ENCODE data around the gene BSCL2. TPM values are rescaled to one million over a fixed set of nuclear protein-coding genes. Genes with fewer than 3 reads are reported as not detected.
A peak's percentile ranks its signal among the peaks of the same experiment; 100 is the strongest.

The BSCL2 gene
- polyA plus RNA-seq, 1 experiment, result 42.8 TPM

GRCh38 chr11:62713343-62713742, 6.1 kb upstream of the BSCL2 start:
- H3K27ac ChIP-seq (ENCODE audit: low read depth, low read length), result no peak overlapping the region

GRCh38 chr11:62712861-62713260, 5.6 kb upstream of the BSCL2 start:
- ChIA-PET CTCF (no interaction called here), POLR2A (interaction anchor here (0.7 to 1.7 kb wide), 2 partner anchors 15 to 55 kb away, joined by 4 to 6 read pairs; partner anchors contain the start of gene HNRNPUL2)
- TF ChIP-seq CTCF (IDR thresholded peaks at IDR 0.05; ENCODE audit: low read depth, low read length), result no peak
- peak overlapping the region; percentile 52 for H3K27ac ChIP-seq (ENCODE audit: low read depth, low read length)
- DNase-seq (ENCODE audit: low read depth, low spot score), result no peak
- H3K4me3 ChIP-seq (ENCODE audit: low read depth, low read length), result no peak overlapping the region
- H3K27me3 ChIP-seq (ENCODE audit: control insufficient read depth, insufficient read depth, low read length), result no peaks in the 10 kb centered on the region
- H3K9me3 ChIP-seq (ENCODE audit: control insufficient read depth, insufficient read depth, low read length), result no peaks in the 10 kb centered on the region; the same call in 1 of the 2 replicates

More at GRCh38 chr11:62713343-62713742, 6.1 kb upstream of the BSCL2 start:
- no peak for DNase-seq (ENCODE audit: low read depth, low spot score)
- no peaks in the 10 kb centered on the region for H3K27me3 ChIP-seq (ENCODE audit: control insufficient read depth, insufficient read depth, low read length)
- no peaks in the 10 kb centered on the region; the same call in 1 of the 2 replicates for H3K9me3 ChIP-seq (ENCODE audit: control insufficient read depth, insufficient read depth, low read length)
- POLR2A ChIA-PET, result interaction anchor here (0.9 to 1.7 kb wide), 2 partner anchors 14 to 48 kb away, joined by 4 read pairs; partner anchors contain the start of genes C11orf98, CSKMT and HNRNPUL2
- no peak overlapping the region for H3K4me3 ChIP-seq (ENCODE audit: low read depth, low read length)
- no peak for TF ChIP-seq CTCF (IDR thresholded peaks at IDR 0.05; ENCODE audit: low read depth, low read length)
- CTCF ChIA-PET, result interaction anchor here (1.5 kb wide), 1 partner anchor 10 kb away, joined by 3 read pairs; no protein-coding TSS in a partner anchor

- H3K27me3 ChIP-seq (ENCODE audit: control insufficient read depth, insufficient read depth, low read length), result no peaks in the 10 kb centered on the region
- DNase-seq (ENCODE audit: low read depth, low spot score), result no peak
- ChIA-PET CTCF (no interaction called here), POLR2A (interaction anchor here (0.7 to 1.7 kb wide), 2 partner anchors 15 to 55 kb away, joined by 4 to 6 read pairs; partner anchors contain the start of gene HNRNPUL2)
- no peaks in the 10 kb centered on the region; the same call in 1 of the 2 replicates for H3K9me3 ChIP-seq (ENCODE audit: control insufficient read depth, insufficient read depth, low read length)
- no peak overlapping the region for H3K4me3 ChIP-seq (ENCODE audit: low read depth, low read length)
- TF ChIP-seq CTCF (IDR thresholded peaks at IDR 0.05; ENCODE audit: low read depth, low read length), result no peak
- H3K27ac ChIP-seq (ENCODE audit: low read depth, low read length), result peak overlapping the region; percentile 12
Measured at GRCh38 chr11:62712276-62712812, 5.1 kb upstream of the BSCL2 start.

- H3K9me3 ChIP-seq (ENCODE audit: control insufficient read depth, insufficient read depth, low read length), result no peaks in the 10 kb centered on the region
- no peak for DNase-seq (ENCODE audit: low read depth, low spot score)
- peak overlapping the region; percentile 91 for H3K27ac ChIP-seq (ENCODE audit: low read depth, low read length)
- H3K27me3 ChIP-seq (ENCODE audit: control insufficient read depth, insufficient read depth, low read length), result no peaks in the 10 kb centered on the region
- CTCF ChIA-PET, result interaction anchor here (0.5 kb wide), 1 partner anchor 12 kb away, joined by 3 read pairs; no protein-coding TSS in a partner anchor
- TF ChIP-seq CTCF (IDR thresholded peaks at IDR 0.05; ENCODE audit: low read depth, low read length), result no peak
- peak overlapping the region; percentile 52 for H3K4me3 ChIP-seq (ENCODE audit: low read depth, low read length)
- POLR2A ChIA-PET, result interaction anchor here (1.0 to 2.7 kb wide), 5 partner anchors 17 to 171 kb away, joined by 3 to 17 read pairs (median 10); partner anchors contain the start of genes C11orf98, CSKMT, HNRNPUL2 and LRRN4CL
Measured at GRCh38 chr11:62710001-62710345, 2.7 kb upstream of the BSCL2 start.

All from AG04450 (cell line).